ENCODE results near the gene SYNDIG1. TPM values are rescaled to one million over a fixed set of nuclear protein-coding genes. Genes with fewer than 3 reads are reported as not detected.

Gene SYNDIG1
- polyA plus RNA-seq = 0.22 and 0.46 TPM in 2 replicates
- 1.0 and 1.2 TPM in 2 replicates for polyA minus RNA-seq

DNA sequence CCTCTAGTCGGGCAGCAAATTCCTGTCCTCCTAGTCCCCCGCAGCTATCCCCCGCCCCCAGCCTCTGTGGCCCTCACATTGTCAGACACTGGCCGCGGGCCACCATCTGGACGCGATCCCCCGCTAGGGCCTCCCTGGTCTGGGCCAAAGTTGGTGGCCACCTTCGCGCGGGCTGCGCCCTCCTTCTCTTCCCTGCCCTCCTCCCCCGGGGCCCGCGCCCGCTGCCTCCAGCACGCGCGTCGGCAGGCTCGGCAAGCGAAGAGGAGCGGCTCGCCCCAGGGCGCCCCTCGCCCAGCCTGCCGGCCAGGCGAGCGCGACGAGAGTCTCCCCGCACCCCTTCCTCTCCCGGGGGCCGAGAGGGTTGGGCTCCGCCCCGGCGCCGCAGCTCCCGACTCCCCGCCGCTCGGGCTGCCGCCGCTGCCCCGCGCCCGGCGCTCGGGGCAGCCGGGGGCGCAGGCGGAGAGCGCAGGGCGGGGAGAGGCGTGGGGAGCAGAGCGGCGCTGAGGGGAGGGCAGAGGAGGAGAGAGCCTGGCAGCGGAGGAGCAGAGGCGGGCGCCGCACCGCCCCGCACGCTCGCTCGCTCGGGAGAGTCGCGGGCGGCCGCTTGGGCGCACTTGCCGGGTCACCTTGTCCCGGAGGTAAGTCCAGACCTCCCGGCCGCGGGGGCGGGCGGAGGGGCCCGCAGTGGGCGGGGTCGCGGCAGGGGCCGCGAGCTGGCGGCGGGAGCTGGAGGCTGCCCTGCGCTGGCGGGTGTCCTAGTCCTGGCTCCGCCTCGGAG lies at the start of gene SYNDIG1:
TSS of gene SYNDIG1 (plus strand) at position 514 of the 778 bp plus-strand sequence. CDS start 73,469 bp downstream, outside the sequence.
- Histone ChIP-seq H2AFZ (ENCODE audit: low read depth, low read length) (no peak within 1 kb of the TSS), H3K27ac (ENCODE audit: low read length) (no peak within 1 kb of the TSS)

GRCh38 chr20:24419786-24420185 lies 49.6 kb upstream of the SYNDIG1 start:
- Histone ChIP-seq H3K27ac (ENCODE audit: low read length) (no peak overlapping the region), H3K4me2 (ENCODE audit: low read length) (no peak overlapping the region), H3K4me3 (ENCODE audit: low read length) (no peak overlapping the region), H3K79me2 (replicated peaks; ENCODE audit: insufficient read depth, low read length) (no peaks in the 10 kb centered on the region), H3K36me3 (ENCODE audit: insufficient read depth, low read length) (no peaks in the 10 kb centered on the region), H3K9ac (ENCODE audit: low read length) (no peak overlapping the region), H4K20me1 (ENCODE audit: insufficient read depth) (no peaks in the 10 kb centered on the region), H3K9me3 (ENCODE audit: low read length) (no peaks in the 10 kb centered on the region), H3K27me3 (ENCODE audit: insufficient read depth, low read depth, low read length) (no peaks in the 10 kb centered on the region), H2AFZ (ENCODE audit: low read depth, low read length) (no peak overlapping the region), H3F3A (ENCODE audit: insufficient read depth, low read length, poor library complexity, severe bottlenecking) (no peaks in the 10 kb centered on the region), H3K9me2 (ENCODE audit: insufficient read depth, low read length) (no peaks in the 10 kb centered on the region)
- no peak for TF ChIP-seq EP300 (conservative IDR thresholded peaks at IDR 0.05; ENCODE audit: poor library complexity, severe bottlenecking)
- TF ChIP-seq CTCF (IDR thresholded peaks at IDR 0.05; ENCODE audit: poor library complexity, severe bottlenecking) = no peak
- no peak for TF ChIP-seq MXI1 (conservative IDR thresholded peaks at IDR 0.05; ENCODE audit: poor library complexity, severe bottlenecking)
- no peak for TF ChIP-seq RAD21 (conservative IDR thresholded peaks at IDR 0.05)
- TF ChIP-seq TAF1 (IDR thresholded peaks at IDR 0.05; ENCODE audit: low read depth) = no peak
- no peak for TF ChIP-seq POLR2AphosphoS5 (IDR thresholded peaks at IDR 0.05)
- TF ChIP-seq, protein P1, sequence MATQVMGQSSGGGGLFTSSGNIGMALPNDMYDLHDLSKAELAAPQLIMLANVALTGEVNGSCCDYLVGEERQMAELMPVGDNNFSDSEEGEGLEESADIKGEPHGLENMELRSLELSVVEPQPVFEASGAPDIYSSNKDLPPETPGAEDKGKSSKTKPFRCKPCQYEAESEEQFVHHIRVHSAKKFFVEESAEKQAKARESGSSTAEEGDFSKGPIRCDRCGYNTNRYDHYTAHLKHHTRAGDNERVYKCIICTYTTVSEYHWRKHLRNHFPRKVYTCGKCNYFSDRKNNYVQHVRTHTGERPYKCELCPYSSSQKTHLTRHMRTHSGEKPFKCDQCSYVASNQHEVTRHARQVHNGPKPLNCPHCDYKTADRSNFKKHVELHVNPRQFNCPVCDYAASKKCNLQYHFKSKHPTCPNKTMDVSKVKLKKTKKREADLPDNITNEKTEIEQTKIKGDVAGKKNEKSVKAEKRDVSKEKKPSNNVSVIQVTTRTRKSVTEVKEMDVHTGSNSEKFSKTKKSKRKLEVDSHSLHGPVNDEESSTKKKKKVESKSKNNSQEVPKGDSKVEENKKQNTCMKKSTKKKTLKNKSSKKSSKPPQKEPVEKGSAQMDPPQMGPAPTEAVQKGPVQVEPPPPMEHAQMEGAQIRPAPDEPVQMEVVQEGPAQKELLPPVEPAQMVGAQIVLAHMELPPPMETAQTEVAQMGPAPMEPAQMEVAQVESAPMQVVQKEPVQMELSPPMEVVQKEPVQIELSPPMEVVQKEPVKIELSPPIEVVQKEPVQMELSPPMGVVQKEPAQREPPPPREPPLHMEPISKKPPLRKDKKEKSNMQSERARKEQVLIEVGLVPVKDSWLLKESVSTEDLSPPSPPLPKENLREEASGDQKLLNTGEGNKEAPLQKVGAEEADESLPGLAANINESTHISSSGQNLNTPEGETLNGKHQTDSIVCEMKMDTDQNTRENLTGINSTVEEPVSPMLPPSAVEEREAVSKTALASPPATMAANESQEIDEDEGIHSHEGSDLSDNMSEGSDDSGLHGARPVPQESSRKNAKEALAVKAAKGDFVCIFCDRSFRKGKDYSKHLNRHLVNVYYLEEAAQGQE (IDR thresholded peaks at IDR 0.05; ENCODE audit: borderline replicate concordance) = no peak
- TF ChIP-seq SMC3 (conservative IDR thresholded peaks at IDR 0.05; ENCODE audit: poor library complexity) = no peak

More for the DNA sequence above, at the start of gene SYNDIG1:
- H4K20me1 ChIP-seq (ENCODE audit: insufficient read depth) = no peaks in the 10 kb centered on the region
- TF ChIP-seq RAD21 (conservative IDR thresholded peaks at IDR 0.05) (peak; percentile 11), EZH2 (IDR thresholded peaks at IDR 0.05; ENCODE audit: borderline replicate concordance, insufficient read depth, low read length, poor library complexity, severe bottlenecking) (no peak), TAF1 (IDR thresholded peaks at IDR 0.05; ENCODE audit: low read depth) (no peak), CTCF (IDR thresholded peaks at IDR 0.05; ENCODE audit: poor library complexity, severe bottlenecking) (no peak), POLR2AphosphoS5 (IDR thresholded peaks at IDR 0.05) (no peak), SMC3 (conservative IDR thresholded peaks at IDR 0.05; ENCODE audit: poor library complexity) (peak; percentile 10), MXI1 (conservative IDR thresholded peaks at IDR 0.05; ENCODE audit: poor library complexity, severe bottlenecking) (no peak)
- TF ChIP-seq, protein P1 (IDR thresholded peaks at IDR 0.05; ENCODE audit: borderline replicate concordance) = no peak
- peak within 1 kb of the TSS; percentile 78 for H3K4me3 ChIP-seq (ENCODE audit: low read length)
- peak within 1 kb of the TSS; percentile 84 for H3K4me2 ChIP-seq (ENCODE audit: low read length)
- H3K9me3 ChIP-seq (ENCODE audit: low read length) = no peaks in the 10 kb centered on the region
- H3K36me3 ChIP-seq (ENCODE audit: insufficient read depth, low read length) = no peaks in the 10 kb centered on the region
- peak within 1 kb of the TSS; percentile 38 for H3K9ac ChIP-seq (ENCODE audit: low read length)
- no peaks in the 10 kb centered on the region for H3K9me2 ChIP-seq (ENCODE audit: insufficient read depth, low read length)
- H3K79me2 ChIP-seq (replicated peaks; ENCODE audit: insufficient read depth, low read length) = no peaks in the 10 kb centered on the region
- H3F3A ChIP-seq (ENCODE audit: insufficient read depth, low read length, poor library complexity, severe bottlenecking) = no peaks in the 10 kb centered on the region
- peaks cover 50% of the 10 kb centered on the region for H3K27me3 ChIP-seq (ENCODE audit: insufficient read depth, low read depth, low read length)
